BE2C (cell line): ENCODE results near the gene TRDMT1.

Experiments used
- DNase-seq: peaks from one replicate; pipeline ENCODE4 v3.0.0-alpha.2; 2020
- H3K27me3 ChIP-seq: fragments of 250-450 bp; sonication (Bioruptor Pico); 2 replicates; pipeline ENCODE4 v1.5.1; 2020; ENCODE audit warnings: mild to moderate bottlenecking
- H3K36me3 ChIP-seq: fragments of 250-450 bp; sonication (Bioruptor Pico); 2 replicates; pipeline ENCODE4 v1.5.1; 2020; ENCODE audit warnings: mild to moderate bottlenecking
- H3K4me1 ChIP-seq: fragments of 250-450 bp; sonication (Bioruptor Pico); 2 replicates; pipeline ENCODE4 v1.5.1; 2020
- H3K4me3 ChIP-seq: 2 replicates; pipeline ENCODE4 v1.5.1; 2011; ENCODE audit warnings: low read depth, low read length
- H3K9me3 ChIP-seq: fragments of 250-450 bp; sonication (Bioruptor Pico); 2 replicates; pipeline ENCODE4 v1.5.1; 2020
- CTCF ChIP-seq: IDR thresholded peaks from 2 replicates; pipeline ENCODE4 v1.5.1; 2012; ENCODE audit warnings: mild to moderate bottlenecking, low read depth, low read length

TRDMT1 gene

DNA sequence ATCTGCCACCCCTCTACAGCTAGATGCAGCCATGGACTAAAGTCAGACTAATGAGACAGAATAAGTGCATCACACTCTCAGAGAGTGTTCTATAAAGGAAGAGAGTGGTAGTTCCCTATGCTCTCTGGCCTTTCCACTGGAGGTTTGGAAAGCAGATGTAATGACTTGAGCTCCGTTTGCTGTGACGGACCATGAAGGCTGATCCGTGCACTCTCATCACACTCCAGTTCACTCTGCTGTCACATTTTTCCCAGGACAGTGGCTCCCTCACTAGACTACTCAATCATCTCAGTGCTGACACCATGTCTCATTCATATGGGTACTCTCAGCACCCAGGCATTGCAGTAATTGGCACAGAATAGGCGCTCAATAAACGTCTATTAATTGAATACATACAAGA is 20.4 kb downstream of the TRDMT1 start:
- Histone ChIP-seq H3K27me3 (no peaks in the 10 kb centered on the region), H3K4me1 (no peaks in the 10 kb centered on the region), H3K36me3 (no peaks in the 10 kb centered on the region), H3K4me3 (no peak overlapping the region), H3K9me3 (no peaks in the 10 kb centered on the region)
- DNase-seq = no peak
- no peak for TF ChIP-seq CTCF

GRCh38 chr10:17179002-17179401 is 22.5 kb downstream of the TRDMT1 start:
- Histone ChIP-seq H3K9me3 (no peaks in the 10 kb centered on the region), H3K4me1 (no peaks in the 10 kb centered on the region), H3K27me3 (no peaks in the 10 kb centered on the region), H3K36me3 (no peaks in the 10 kb centered on the region), H3K4me3 (no peak overlapping the region)
- TF ChIP-seq CTCF = no peak
- DNase-seq = no peak

DNA sequence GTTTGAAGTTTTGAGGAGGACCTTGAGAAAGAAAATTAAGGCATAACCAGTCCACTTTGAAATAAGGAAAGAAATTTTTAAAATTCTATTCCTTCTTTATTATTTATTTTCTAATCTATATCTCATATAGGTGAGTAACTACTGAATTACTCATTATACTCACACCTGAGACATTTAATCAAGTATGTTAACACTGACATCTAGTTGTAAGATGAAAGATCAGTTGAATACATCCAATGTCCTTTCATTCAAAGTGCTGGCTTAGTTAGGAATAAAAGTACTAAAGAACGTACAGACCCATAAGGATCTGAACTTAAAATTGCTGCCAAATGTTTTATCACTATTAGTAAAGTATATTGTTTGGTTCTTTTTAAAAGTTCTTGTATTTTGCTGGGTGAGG is 23.5 kb downstream of the TRDMT1 start:
- TF ChIP-seq CTCF = no peak
- H3K4me1 ChIP-seq = no peaks in the 10 kb centered on the region

DNA sequence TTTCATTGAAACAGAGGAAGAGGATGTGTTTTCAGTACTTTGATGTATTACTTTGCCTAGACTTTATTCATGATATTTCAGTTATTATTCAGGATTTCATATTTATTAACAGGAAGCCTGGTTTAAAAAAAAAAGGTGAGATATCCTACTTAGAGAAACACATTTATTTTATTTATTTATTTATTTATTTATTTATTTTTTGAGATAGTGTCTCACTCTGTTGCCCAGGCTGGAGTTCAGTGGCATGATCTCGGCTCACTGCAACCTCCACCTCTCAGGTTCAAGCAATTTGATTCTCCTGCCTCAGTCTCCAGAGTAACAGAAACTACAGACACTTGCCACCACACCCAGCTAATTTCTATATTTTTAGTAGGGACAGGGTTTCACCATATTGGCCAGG is 24.5 kb downstream of the TRDMT1 start:
- no peaks in the 10 kb centered on the region for H3K4me1 ChIP-seq
- TF ChIP-seq CTCF = no peak
- H3K9me3 ChIP-seq = no peaks in the 10 kb centered on the region
- H3K4me3 ChIP-seq = no peak overlapping the region
- H3K27me3 ChIP-seq = no peaks in the 10 kb centered on the region
- DNase-seq = no peak
- H3K36me3 ChIP-seq = no peaks in the 10 kb centered on the region

More for the DNA sequence above, 23.5 kb downstream of the TRDMT1 start:
- no peaks in the 10 kb centered on the region for H3K36me3 ChIP-seq
- H3K9me3 ChIP-seq = no peaks in the 10 kb centered on the region
- no peak for DNase-seq
- no peaks in the 10 kb centered on the region for H3K27me3 ChIP-seq
- H3K4me3 ChIP-seq = no peak overlapping the region

DNA sequence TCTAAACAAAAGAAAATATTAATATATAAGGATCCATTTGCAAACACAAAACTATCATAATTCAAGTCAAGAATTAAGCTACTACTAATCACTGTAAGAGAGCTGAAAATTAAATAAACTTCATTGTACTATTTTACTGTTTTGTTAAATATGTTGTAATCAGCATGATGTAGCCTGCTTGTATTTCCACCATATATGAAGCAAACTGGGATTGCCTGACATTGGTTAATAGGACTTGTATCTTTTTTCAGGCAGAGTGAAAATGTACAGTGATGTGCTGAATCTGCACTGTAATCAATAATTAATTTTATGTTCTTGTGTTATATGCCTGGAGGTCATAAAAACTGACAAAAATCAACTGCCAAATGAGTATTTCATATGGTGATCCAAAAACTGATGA is 25.4 kb downstream of the TRDMT1 start:
- TF ChIP-seq CTCF = no peak
- DNase-seq = no peak

DNA sequence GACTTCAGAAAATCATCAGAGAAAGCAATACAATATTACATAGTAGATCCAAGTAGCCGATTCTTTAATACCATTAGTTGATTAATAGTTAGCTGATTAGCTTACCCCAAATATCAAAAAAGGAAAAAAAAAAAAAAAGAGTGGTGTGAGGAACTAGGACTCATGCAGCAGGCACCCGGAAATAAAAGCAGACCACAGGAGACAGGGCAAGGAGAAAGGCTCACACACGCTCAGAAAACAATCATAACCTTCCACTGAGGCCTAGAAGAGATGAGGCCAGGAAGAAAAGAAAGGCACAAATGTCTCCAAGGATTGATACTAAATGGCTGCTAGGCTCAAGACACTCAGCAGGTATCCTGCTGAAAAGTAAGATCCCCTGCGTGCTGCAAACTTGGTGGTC is 25.9 kb downstream of the TRDMT1 start:
- DNase-seq = no peak
- H3K9me3 ChIP-seq = no peaks in the 10 kb centered on the region
- no peaks in the 10 kb centered on the region for H3K36me3 ChIP-seq
- TF ChIP-seq CTCF = no peak
- H3K4me3 ChIP-seq = no peak overlapping the region
- no peaks in the 10 kb centered on the region for H3K4me1 ChIP-seq
- H3K27me3 ChIP-seq = no peaks in the 10 kb centered on the region

More for the DNA sequence above, 25.4 kb downstream of the TRDMT1 start:
- Histone ChIP-seq H3K36me3 (no peaks in the 10 kb centered on the region), H3K4me1 (no peaks in the 10 kb centered on the region), H3K27me3 (no peaks in the 10 kb centered on the region), H3K4me3 (no peak overlapping the region), H3K9me3 (no peaks in the 10 kb centered on the region)
